ENCODE data around the gene ABHD17A.

ABHD17A gene

DNA sequence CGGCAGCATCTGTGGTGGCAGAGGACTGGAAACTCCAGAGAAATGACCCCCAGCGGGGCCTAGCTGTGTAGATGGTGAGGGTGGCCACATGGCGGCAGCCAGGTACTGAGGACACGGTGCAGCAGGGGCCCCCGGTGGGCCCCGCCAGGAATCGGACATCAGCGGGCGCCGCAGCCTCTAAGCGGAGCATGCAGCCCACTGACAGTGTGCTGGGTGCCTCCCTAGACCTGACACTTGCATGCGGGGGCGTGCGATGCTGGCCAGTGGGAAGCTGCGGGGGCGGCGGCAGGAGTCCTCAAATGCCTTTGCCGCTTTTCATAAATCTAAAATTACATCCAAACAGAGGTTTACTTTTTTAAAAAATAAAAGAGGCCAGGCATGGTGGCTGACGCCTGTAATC is 36.0 kb upstream of the ABHD17A start:
- Histone ChIP-seq H3K4me3 (ENCODE audit: low read depth in 1 of 2, low read length in 2 of 2) (no peak overlapping the region), H3K9me3 (ENCODE audit: low read length) (no peaks in the 10 kb centered on the region), H3K27ac (ENCODE audit: low read depth, low read length) (no peak overlapping the region), H3K4me1 (ENCODE audit: insufficient read depth, low read length) (no peaks in the 10 kb centered on the region), H3K27me3 (ENCODE audit: control insufficient read depth in 1 of 2, insufficient read depth in 2 of 2, low read length in 2 of 2) (no peaks in the 10 kb centered on the region), H3K36me3 (ENCODE audit: insufficient read depth, low read length) (peaks cover 15% of the 10 kb centered on the region), H3K9ac (ENCODE audit: low read length) (no peak overlapping the region)

DNA sequence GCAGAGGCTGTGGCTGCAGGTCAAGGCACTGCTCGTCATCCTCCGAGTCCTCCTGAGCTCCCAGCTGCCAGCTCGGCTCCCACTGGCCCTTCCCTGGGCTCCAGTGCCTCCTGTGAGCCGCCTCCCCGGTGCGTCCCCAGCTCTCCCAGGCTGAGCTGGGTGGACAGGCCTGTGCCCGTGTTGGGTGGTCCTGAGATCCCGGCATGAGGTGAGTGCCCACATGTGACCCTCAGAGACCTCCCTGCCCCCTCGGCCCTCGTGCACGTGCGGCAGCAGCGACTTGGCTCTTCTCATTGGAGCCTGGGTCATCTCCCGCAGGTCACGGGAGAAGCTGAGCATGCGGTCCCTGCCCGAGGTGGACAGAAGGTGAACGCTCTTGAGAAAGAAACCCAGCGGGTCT is 35.3 kb upstream of the ABHD17A start:
- no peaks in the 10 kb centered on the region for H3K9me3 ChIP-seq (ENCODE audit: low read length)
- H3K4me1 ChIP-seq (ENCODE audit: insufficient read depth, low read length): no peaks in the 10 kb centered on the region
- H3K27me3 ChIP-seq (ENCODE audit: control insufficient read depth in 1 of 2, insufficient read depth in 2 of 2, low read length in 2 of 2): no peaks in the 10 kb centered on the region
- no peak overlapping the region for H3K4me3 ChIP-seq (ENCODE audit: low read depth in 1 of 2, low read length in 2 of 2)
- no peak overlapping the region for H3K9ac ChIP-seq (ENCODE audit: low read length)
- H3K27ac ChIP-seq (ENCODE audit: low read depth, low read length): no peak overlapping the region
- H3K36me3 ChIP-seq (ENCODE audit: insufficient read depth, low read length): peaks cover 15% of the 10 kb centered on the region

DNA sequence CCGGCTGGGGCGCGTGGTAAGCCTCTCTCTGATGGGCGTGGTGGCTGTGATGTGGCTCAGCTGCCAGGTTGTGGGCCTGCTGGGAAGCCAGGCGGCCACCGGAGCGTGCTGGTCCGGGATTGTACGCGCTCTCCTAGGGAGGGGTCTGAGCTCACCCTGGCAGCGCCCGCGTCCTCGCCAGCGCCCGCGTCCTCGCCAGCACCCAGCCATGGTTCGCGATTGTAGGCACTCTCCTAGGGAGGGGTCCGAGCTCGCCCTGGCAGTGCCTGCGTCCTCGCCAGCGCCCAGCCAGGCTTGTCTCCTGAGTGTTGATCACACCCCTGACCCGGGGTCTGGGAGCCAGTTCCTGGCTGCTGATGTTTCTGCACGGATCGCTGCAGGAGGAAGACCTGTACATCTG is 33.7 kb upstream of the ABHD17A start:
- Histone ChIP-seq H3K4me3 (ENCODE audit: low read depth in 1 of 2, low read length in 2 of 2) (no peak overlapping the region), H3K9me3 (ENCODE audit: low read length) (no peaks in the 10 kb centered on the region), H3K4me1 (ENCODE audit: insufficient read depth, low read length) (no peaks in the 10 kb centered on the region), H3K27me3 (ENCODE audit: control insufficient read depth in 1 of 2, insufficient read depth in 2 of 2, low read length in 2 of 2) (no peaks in the 10 kb centered on the region), H3K36me3 (ENCODE audit: insufficient read depth, low read length) (peaks cover 15% of the 10 kb centered on the region), H3K9ac (ENCODE audit: low read length) (no peak overlapping the region), H3K27ac (ENCODE audit: low read depth, low read length) (no peak overlapping the region)

DNA sequence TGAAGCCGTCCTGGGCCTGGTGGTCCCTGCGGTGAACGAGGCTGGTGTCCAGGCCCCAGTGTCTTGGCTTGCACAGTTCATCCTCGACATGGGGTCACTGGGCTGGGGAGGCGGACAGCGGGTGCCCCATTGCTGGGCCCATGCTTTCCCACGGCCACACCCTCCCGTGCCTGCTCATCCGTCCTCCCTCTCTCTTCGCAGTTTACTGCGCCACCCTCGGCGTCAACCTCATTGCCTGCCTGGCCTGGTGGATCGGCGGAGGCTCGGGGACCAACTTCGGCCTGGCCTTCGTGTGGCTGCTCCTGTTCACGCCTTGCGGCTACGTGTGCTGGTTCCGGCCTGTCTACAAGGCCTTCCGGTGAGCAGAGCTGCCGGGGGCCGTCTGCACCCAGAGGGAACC is 32.6 kb upstream of the ABHD17A start:
- Histone ChIP-seq H3K36me3 (ENCODE audit: insufficient read depth, low read length) (peaks cover 16% of the 10 kb centered on the region), H3K27ac (ENCODE audit: low read depth, low read length) (no peak overlapping the region), H3K4me1 (ENCODE audit: insufficient read depth, low read length) (no peaks in the 10 kb centered on the region)

DNA sequence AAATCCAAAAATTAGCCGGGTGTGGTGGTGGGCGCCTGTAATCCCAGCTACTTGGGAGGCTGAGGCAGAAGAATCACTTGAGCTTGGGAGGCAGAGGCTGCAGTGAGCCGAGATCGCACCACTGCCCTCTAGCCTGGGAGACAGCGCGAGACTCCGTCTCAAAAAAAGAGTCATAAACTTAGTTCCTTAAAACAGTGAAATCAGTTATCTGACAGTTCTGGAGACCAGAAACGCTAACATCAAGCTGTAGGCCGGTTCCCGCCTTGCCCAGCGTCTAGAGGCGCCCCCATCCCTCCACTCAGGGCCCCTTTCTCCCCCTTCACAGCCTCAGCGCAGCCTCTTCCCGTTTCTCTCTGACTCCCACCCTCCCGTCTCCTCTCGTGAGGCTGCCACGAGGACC is 31.9 kb upstream of the ABHD17A start:
- Histone ChIP-seq H3K9ac (ENCODE audit: low read length) (no peak overlapping the region), H3K27me3 (ENCODE audit: control insufficient read depth in 1 of 2, insufficient read depth in 2 of 2, low read length in 2 of 2) (no peaks in the 10 kb centered on the region), H3K9me3 (ENCODE audit: low read length) (no peaks in the 10 kb centered on the region), H3K4me3 (ENCODE audit: low read depth in 1 of 2, low read length in 2 of 2) (no peak overlapping the region), H3K36me3 (ENCODE audit: insufficient read depth, low read length) (peaks cover 13% of the 10 kb centered on the region), H3K27ac (ENCODE audit: low read depth, low read length) (no peak overlapping the region), H3K4me1 (ENCODE audit: insufficient read depth, low read length) (no peaks in the 10 kb centered on the region)

More for the DNA sequence above, 32.6 kb upstream of the ABHD17A start:
- Histone ChIP-seq H3K4me3 (ENCODE audit: low read depth in 1 of 2, low read length in 2 of 2) (no peak overlapping the region), H3K9me3 (ENCODE audit: low read length) (no peaks in the 10 kb centered on the region), H3K9ac (ENCODE audit: low read length) (no peak overlapping the region), H3K27me3 (ENCODE audit: control insufficient read depth in 1 of 2, insufficient read depth in 2 of 2, low read length in 2 of 2) (no peaks in the 10 kb centered on the region)

DNA sequence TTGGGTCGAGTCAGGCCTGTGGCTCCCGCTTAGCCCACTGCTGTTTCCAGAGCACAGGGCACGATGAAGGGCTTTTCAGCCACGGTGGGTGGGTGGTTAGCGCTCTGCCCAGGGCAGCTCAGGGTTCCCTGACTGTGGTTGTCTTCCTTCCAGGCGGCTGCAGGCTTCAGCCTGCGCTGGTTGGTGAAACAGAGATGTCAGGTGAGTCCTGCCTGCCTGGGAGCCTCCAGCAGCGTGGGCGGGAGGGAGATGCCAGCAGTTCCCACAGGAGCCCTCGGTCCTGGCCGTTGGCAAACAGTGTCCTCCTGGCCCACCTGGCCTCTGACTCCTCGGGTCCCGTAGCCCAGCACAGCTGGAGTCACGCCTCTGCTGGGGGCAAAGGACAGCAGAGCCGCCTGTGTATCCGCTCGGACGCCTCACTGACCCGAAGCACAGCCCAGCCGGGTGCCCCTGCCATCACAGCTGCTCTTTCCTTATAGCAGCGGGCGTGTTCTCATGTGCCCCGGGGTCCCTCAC is 29.6 kb upstream of the ABHD17A start:
- Histone ChIP-seq H3K27me3 (ENCODE audit: control insufficient read depth in 1 of 2, insufficient read depth in 2 of 2, low read length in 2 of 2) (no peaks in the 10 kb centered on the region), H3K36me3 (ENCODE audit: insufficient read depth, low read length) (peaks cover 4% of the 10 kb centered on the region), H3K4me1 (ENCODE audit: insufficient read depth, low read length) (no peaks in the 10 kb centered on the region), H3K4me3 (ENCODE audit: low read depth in 1 of 2, low read length in 2 of 2) (no peak overlapping the region), H3K9me3 (ENCODE audit: low read length) (no peaks in the 10 kb centered on the region), H3K27ac (ENCODE audit: low read depth, low read length) (no peak overlapping the region), H3K9ac (ENCODE audit: low read length) (no peak overlapping the region)

DNA sequence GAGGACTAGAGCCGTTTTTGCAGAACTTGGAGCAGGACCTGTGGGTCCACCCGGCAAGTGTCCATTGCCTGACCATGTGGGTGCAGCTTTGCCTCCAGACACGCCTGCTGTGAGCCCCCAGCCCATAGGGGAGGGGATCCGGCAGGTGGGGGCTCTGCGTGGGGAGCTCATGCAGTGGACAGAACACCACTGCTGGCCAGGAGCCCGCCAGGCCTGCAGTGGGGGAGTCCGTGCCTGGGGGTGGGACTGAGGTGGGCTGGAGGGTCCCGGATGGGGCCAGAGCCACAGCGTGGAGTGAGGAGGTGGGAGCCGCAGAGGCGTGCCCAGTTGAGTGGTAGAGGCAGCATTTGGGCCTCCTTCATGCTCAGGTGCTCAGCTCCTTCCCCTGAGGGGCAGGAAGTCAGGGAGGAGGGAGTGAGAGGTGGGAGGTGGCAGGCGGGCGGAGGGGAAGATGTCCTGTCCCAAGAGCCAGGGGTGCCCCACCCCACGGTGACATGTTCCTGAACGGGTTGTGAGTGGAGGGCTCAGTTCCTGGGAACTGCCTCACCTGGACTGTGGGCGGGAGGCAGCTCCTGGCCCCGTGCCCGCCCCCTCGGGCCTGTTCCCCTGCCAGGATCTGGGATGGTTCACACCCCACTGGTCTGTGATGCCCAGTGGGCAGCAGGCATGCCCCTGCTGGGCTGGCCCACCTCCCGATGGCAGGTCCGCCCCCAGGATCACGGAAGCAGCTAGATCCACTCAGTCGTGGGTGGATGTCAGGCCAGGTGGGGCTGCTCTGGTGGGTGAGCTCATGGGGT is 28.7 kb upstream of the ABHD17A start:
- no peaks in the 10 kb centered on the region for H3K4me1 ChIP-seq (ENCODE audit: insufficient read depth, low read length)
- peaks cover 4% of the 10 kb centered on the region for H3K36me3 ChIP-seq (ENCODE audit: insufficient read depth, low read length)
- H3K27me3 ChIP-seq (ENCODE audit: control insufficient read depth in 1 of 2, insufficient read depth in 2 of 2, low read length in 2 of 2): no peaks in the 10 kb centered on the region
- no peak overlapping the region for H3K27ac ChIP-seq (ENCODE audit: low read depth, low read length)
- H3K4me3 ChIP-seq (ENCODE audit: low read depth in 1 of 2, low read length in 2 of 2): no peak overlapping the region
- H3K9me3 ChIP-seq (ENCODE audit: low read length): no peaks in the 10 kb centered on the region
- no peak overlapping the region for H3K9ac ChIP-seq (ENCODE audit: low read length)

DNA sequence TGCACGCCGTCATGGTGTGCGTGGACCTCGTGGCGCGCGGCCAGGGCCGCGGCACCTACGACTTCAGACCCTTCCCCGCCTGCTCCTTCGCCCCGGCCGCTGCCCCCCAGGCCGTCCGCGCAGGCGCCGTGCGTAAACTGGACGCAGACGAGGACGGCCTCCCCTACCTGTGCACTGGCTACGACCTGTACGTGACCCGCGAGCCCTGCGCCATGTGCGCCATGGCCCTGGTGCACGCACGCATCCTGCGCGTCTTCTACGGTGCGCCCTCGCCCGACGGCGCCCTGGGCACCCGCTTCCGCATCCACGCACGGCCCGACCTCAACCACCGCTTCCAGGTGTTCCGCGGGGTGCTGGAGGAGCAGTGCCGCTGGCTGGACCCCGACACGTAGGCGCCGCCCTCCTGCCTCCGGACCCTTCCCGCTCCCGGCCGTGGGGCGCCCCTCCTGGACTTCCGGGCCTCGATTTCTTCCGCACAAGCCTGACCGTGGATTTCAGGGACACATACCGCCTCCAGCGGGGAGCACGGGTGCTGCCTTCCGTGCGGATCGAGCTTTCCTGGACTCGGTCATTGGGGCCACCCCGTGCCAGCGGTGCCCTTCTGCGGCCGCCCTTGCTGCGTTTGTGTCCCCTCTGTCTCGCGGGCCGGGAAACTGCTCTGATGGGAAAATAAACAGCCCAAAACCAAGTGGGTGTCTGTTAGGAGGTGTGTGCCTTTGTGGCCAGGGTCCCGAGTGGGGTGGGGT is 27.6 kb upstream of the ABHD17A start:
- Histone ChIP-seq H3K27ac (ENCODE audit: low read depth, low read length) (no peak overlapping the region), H3K36me3 (ENCODE audit: insufficient read depth, low read length) (peaks cover 4% of the 10 kb centered on the region), H3K9ac (ENCODE audit: low read length) (no peak overlapping the region), H3K4me3 (ENCODE audit: low read depth in 1 of 2, low read length in 2 of 2) (no peak overlapping the region), H3K27me3 (ENCODE audit: control insufficient read depth in 1 of 2, insufficient read depth in 2 of 2, low read length in 2 of 2) (no peaks in the 10 kb centered on the region), H3K9me3 (ENCODE audit: low read length) (no peaks in the 10 kb centered on the region), H3K4me1 (ENCODE audit: insufficient read depth, low read length) (no peaks in the 10 kb centered on the region)

DNA sequence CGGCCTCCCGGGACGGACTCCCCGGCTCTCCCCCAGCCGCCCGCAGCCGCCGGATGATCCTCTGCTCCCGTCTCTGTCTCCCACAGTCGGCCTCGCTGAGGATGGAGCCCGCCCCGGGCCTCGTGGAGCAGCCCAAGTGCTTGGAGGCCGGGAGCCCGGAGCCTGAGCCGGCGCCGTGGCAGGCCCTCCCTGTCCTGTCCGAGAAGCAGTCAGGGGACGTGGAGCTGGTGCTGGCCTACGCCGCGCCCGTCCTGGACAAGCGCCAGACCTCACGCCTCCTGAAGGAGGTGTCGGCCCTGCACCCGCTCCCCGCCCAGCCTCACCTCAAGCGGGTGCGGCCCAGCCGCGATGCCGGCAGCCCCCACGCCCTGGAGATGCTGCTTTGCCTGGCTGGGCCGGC is 26.7 kb upstream of the ABHD17A start:
- Histone ChIP-seq H3K27ac (ENCODE audit: low read depth, low read length) (no peak overlapping the region), H3K9me3 (ENCODE audit: low read length) (no peaks in the 10 kb centered on the region), H3K36me3 (ENCODE audit: insufficient read depth, low read length) (peaks cover 4% of the 10 kb centered on the region), H3K4me1 (ENCODE audit: insufficient read depth, low read length) (no peaks in the 10 kb centered on the region), H3K27me3 (ENCODE audit: control insufficient read depth in 1 of 2, insufficient read depth in 2 of 2, low read length in 2 of 2) (no peaks in the 10 kb centered on the region), H3K9ac (ENCODE audit: low read length) (no peak overlapping the region), H3K4me3 (ENCODE audit: low read depth in 1 of 2, low read length in 2 of 2) (no peak overlapping the region)

DNA sequence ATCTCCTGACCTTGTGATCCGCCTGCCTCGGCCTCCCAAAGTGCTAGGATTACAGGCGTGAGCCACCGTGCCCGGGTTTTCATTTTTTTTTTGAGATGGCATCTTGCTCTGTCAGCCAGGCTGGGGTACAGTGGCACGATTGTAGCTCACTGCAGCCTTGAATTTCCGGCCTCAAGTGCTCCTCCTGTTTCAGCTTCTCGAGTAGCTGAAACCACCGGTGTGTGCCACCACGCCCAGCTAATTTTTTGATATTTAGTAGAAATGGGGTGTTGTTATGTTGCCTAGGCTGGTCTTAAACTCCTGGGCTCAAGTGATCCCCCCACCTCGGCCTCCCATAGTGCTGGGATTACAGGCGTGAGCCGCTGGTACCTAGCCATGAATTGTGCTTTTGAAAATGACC is 25.8 kb upstream of the ABHD17A start:
- H3K4me1 ChIP-seq (ENCODE audit: insufficient read depth, low read length): peaks cover under 1% of the 10 kb centered on the region
- no peak overlapping the region for H3K27ac ChIP-seq (ENCODE audit: low read depth, low read length)
- H3K9me3 ChIP-seq (ENCODE audit: low read length): no peaks in the 10 kb centered on the region
- H3K4me3 ChIP-seq (ENCODE audit: low read depth in 1 of 2, low read length in 2 of 2): no peak overlapping the region
- H3K9ac ChIP-seq (ENCODE audit: low read length): no peak overlapping the region
- no peaks in the 10 kb centered on the region for H3K27me3 ChIP-seq (ENCODE audit: control insufficient read depth in 1 of 2, insufficient read depth in 2 of 2, low read length in 2 of 2)
- peaks cover 4% of the 10 kb centered on the region for H3K36me3 ChIP-seq (ENCODE audit: insufficient read depth, low read length)

DNA sequence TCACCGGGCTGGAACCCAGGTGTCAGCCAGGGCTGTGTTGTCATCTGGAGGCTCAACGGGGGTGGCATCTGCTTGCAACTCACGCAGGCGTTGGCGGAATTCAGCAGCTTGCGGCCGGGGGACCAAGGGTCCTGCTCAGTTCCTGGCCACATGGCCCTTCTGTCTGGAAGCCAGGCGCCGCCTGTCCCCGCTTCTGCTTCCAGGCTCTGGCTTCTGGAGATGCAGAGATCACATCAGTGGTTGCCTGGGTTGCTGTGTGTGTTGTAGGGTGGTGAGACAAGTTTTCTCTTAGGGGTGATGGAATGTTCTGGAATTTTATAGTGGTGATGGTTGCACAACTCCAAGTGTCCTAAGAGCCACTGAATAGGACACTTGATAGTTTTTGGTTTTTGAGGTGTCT is 24.9 kb upstream of the ABHD17A start:
- H3K9ac ChIP-seq (ENCODE audit: low read length): no peak overlapping the region
- peaks cover 4% of the 10 kb centered on the region for H3K36me3 ChIP-seq (ENCODE audit: insufficient read depth, low read length)
- no peak overlapping the region for H3K4me3 ChIP-seq (ENCODE audit: low read depth in 1 of 2, low read length in 2 of 2)
- H3K9me3 ChIP-seq (ENCODE audit: low read length): no peaks in the 10 kb centered on the region
- H3K4me1 ChIP-seq (ENCODE audit: insufficient read depth, low read length): peaks cover 5% of the 10 kb centered on the region
- H3K27me3 ChIP-seq (ENCODE audit: control insufficient read depth in 1 of 2, insufficient read depth in 2 of 2, low read length in 2 of 2): no peaks in the 10 kb centered on the region
- H3K27ac ChIP-seq (ENCODE audit: low read depth, low read length): no peak overlapping the region

All from muscle layer of colon (tissue), 2 donors.